B cell (primary cell): Measurements from ENCODE around the gene PCSK1.

Experiments used
- EZH2 ChIP-seq: IDR thresholded peaks from 2 replicates; pipeline ENCODE4 v1.6.1; 2012; ENCODE audit warnings: borderline replicate concordance, low read depth, mild to moderate bottlenecking, moderate library complexity, low read length; ENCODE audit not compliant: insufficient read depth, poor library complexity, severe bottlenecking
- TF ChIP-seq, protein P1 (sequence below): fragments of 200-600 bp; IDR thresholded peaks from one replicate; pipeline ENCODE4 v1.8.0; 2022; ENCODE audit warnings: antibody characterized with exemption, mild to moderate bottlenecking

DNA sequence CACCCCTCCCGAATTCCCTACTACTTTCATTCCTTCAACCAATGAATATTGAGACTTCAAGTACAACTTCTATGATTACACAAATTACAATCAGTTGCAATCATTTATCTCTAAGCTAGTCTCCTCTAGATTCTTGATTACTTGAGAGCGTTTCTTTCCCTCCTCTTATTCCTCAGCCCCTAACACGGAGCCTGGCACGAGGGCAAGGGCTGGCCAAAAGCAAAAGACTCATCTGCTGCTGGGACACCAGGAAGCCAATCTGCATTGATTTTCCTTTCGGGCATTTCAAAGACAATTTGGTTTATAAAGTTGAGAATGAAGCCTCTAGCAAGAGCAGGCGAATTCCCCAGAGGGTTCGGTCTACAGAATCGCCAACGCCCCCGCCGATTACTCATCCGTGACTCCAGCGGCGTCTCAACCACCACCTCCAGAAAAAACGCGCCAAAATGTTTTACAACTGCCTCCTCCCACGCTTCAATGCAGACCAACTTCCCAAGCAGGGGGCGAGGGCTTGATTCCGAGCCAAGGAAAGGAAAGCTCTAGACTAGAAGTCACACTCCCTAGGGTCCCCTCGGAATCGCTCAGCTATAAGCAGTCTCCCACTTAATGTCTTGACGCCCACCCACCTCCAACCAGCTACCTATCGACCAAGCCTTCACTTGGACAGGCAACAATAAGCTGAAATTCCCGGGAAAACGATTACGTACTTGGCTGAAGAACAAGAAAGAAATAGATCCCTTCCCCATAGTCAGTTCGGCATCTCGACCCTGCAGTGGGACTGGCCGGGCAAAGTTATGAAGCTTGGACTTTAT, 1.5 kb downstream of the PCSK1 start:
- TF ChIP-seq, protein P1, sequence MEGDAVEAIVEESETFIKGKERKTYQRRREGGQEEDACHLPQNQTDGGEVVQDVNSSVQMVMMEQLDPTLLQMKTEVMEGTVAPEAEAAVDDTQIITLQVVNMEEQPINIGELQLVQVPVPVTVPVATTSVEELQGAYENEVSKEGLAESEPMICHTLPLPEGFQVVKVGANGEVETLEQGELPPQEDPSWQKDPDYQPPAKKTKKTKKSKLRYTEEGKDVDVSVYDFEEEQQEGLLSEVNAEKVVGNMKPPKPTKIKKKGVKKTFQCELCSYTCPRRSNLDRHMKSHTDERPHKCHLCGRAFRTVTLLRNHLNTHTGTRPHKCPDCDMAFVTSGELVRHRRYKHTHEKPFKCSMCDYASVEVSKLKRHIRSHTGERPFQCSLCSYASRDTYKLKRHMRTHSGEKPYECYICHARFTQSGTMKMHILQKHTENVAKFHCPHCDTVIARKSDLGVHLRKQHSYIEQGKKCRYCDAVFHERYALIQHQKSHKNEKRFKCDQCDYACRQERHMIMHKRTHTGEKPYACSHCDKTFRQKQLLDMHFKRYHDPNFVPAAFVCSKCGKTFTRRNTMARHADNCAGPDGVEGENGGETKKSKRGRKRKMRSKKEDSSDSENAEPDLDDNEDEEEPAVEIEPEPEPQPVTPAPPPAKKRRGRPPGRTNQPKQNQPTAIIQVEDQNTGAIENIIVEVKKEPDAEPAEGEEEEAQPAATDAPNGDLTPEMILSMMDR: no peak
- no peak for TF ChIP-seq EZH2
